Stomach (tissue), 9 donors: Measurements from ENCODE around the gene CMYA5. TPM values are rescaled to one million over a fixed set of nuclear protein-coding genes. Genes with fewer than 3 reads are reported as not detected.

ENCODE experiments used
- DNase-seq, 2 donors: peaks; one replicate each; pipeline versions ENCODE4 v3.0.0 to v3.0.0-alpha.2; 2013 to 2019
- H3K27ac ChIP-seq, 5 donors: fragments of 200-600 bp in 4 of 5; sonication (generic) in 4 of 5; one replicate each; pipeline ENCODE4 v1.5.1; 2013 to 2019; ENCODE audit warnings: mild to moderate bottlenecking in 1 of 5, moderate library complexity in 1 of 5
- H3K27me3 ChIP-seq, 3 donors: fragments of 200-600 bp; sonication (generic); one replicate each; pipeline ENCODE4 v1.5.1; 2017 to 2019; ENCODE audit warnings: mixed run types in 1 of 3
- H3K36me3 ChIP-seq, 4 donors: fragments of 200-600 bp; sonication (generic); 1 replicate in 3 of 4; 2 replicates in 1 of 4; pipeline ENCODE4 v1.5.1; 2016 to 2019
- H3K4me1 ChIP-seq, 4 donors: fragments of 200-600 bp; sonication (generic); one replicate each; pipeline ENCODE4 v1.5.1; 2016 to 2019
- H3K4me3 ChIP-seq, 4 donors: fragments of 200-600 bp; sonication (generic) in 3 of 4; one replicate each; pipeline ENCODE4 v1.5.1; 2016 to 2019; ENCODE audit warnings: mild to moderate bottlenecking in 1 of 4
- H3K9me3 ChIP-seq, 4 donors: fragments of 200-600 bp; sonication (generic); one replicate each; pipeline ENCODE4 v1.5.1; 2016 to 2019
- CTCF ChIP-seq, 7 experiments: fragments of 450-650 bp in 4 of 7; fragments of 200-600 bp in 3 of 7; sonication (generic) in 3 of 7; IDR thresholded peaks; one replicate each; pipeline ENCODE4 v1.5.1; 2016 to 2019; ENCODE audit warnings: antibody characterized with exemption in 7 of 7, control low read depth in 2 of 7, mild to moderate bottlenecking in 1 of 7
- EP300 ChIP-seq: sonication (generic); formaldehyde crosslinking; IDR thresholded peaks from one replicate; pipeline ENCODE4 v1.6.1; 2017; ENCODE audit warnings: antibody characterized with exemption
- POLR2A ChIP-seq, 4 donors: fragments of 450-650 bp; IDR thresholded peaks; one replicate each; pipeline ENCODE4 v1.6.1; 2016; ENCODE audit warnings: antibody characterized with exemption in 4 of 4, control low read depth in 2 of 4, mild to moderate bottlenecking in 1 of 4, moderate library complexity in 1 of 4
- POLR2AphosphoS5 ChIP-seq, 3 donors: sonication (generic); formaldehyde crosslinking; IDR thresholded peaks; one replicate each; pipeline ENCODE4 v1.6.1; 2016; ENCODE audit warnings: antibody characterized with exemption in 3 of 3
- WGBS, 5 donors: extraction: QIAGEN DNeasy Blood & Tissue Kit in 3 of 5; methylation state at CpG; one replicate each; pipeline versions ENCODE4 v1.1.5 to v1.1.7; 2013 to 2018; 5-methylcytosine and 5-hydroxymethylcytosine counted together
- intact Hi-C: fragments of 100-400 bp; cut with DNase I; formaldehyde crosslinking; loops from one replicate; pipeline ENCODE4 v1.15.1; 2023; ENCODE audit warnings: low total_unique reads
- polyA plus RNA-seq, 3 donors: library from polyadenylated mRNA; stranded (reverse); fragments of 200-250 nt; gene quantifications; one replicate each; pipeline ENCODE4 v1.2.3, GENCODE V29; 2013
- total RNA-seq, 5 donors: library from RNA; depleted of rRNA; stranded (reverse); fragments of >200 nt; gene quantifications; one replicate each; pipeline versions ENCODE4 v1.1.0 to v1.2.3, GENCODE V29; 2014 to 2016
- donor health status: healthy with polysubstance abuse.
- donor health status: Bipolar disorder and iron deficiency.
- donor health status: healthy.

The CMYA5 gene
- total and polyA plus RNA-seq, 8 donors = under 0.01 to 13.8 (median 3.4) TPM

- no peak for TF ChIP-seq POLR2A (IDR thresholded peaks at IDR 0.05)
- TF ChIP-seq POLR2AphosphoS5 (IDR thresholded peaks at IDR 0.05) = no peak
- TF ChIP-seq CTCF (IDR thresholded peaks at IDR 0.05) = no peak
- DNase-seq = no peak
- WGBS, 5 donors = 70 to 77% (median 73%) methylated on average over 10 of the region's 10 CpGs
Observed at GRCh38 chr5:79831381-79832309, 142.0 kb downstream of the CMYA5 start.

GRCh38 chr5:79832911-79833310 is 143.3 kb downstream of the CMYA5 start:
- no peak overlapping the region for H3K4me3 ChIP-seq
- peaks cover 0 to 11% (median 6%) of the 10 kb centered on the region in 3 donors for H3K27me3 ChIP-seq
- no peaks in the 10 kb centered on the region for H3K9me3 ChIP-seq
- no peak overlapping the region for H3K27ac ChIP-seq
- peaks cover 0 to 6% (median 2%) of the 10 kb centered on the region in 4 donors for H3K4me1 ChIP-seq
- intact Hi-C loops = no loop called here
- 74 to 86% (median 79%) methylated on average over 4 of the region's 4 CpGs for WGBS, 5 donors
- TF ChIP-seq POLR2A (IDR thresholded peaks at IDR 0.05) (no peak), EP300 (no peak), POLR2AphosphoS5 (IDR thresholded peaks at IDR 0.05) (no peak)
- H3K36me3 ChIP-seq = no peaks in the 10 kb centered on the region
- no peak for DNase-seq

More at GRCh38 chr5:79831381-79832309, 142.0 kb downstream of the CMYA5 start:
- no peaks in the 10 kb centered on the region for H3K9me3 ChIP-seq
- peaks cover 0 to 6% (median 2%) of the 10 kb centered on the region in 4 donors for H3K4me1 ChIP-seq
- intact Hi-C loops = no loop called here
- no peak overlapping the region for H3K27ac ChIP-seq
- no peaks in the 10 kb centered on the region for H3K36me3 ChIP-seq
- H3K27me3 ChIP-seq = peaks cover 0 to 11% (median 6%) of the 10 kb centered on the region in 3 donors
- H3K4me3 ChIP-seq = no peak overlapping the region

GRCh38 chr5:79834098-79834753 is 144.6 kb downstream of the CMYA5 start:
- Histone ChIP-seq H3K27me3 (peaks cover 0 to 7% (median 2%) of the 10 kb centered on the region in 3 donors), H3K36me3 (no peaks in the 10 kb centered on the region), H3K9me3 (no peaks in the 10 kb centered on the region), H3K4me1 (peaks cover 0 to 10% (median 3%) of the 10 kb centered on the region in 4 donors), H3K27ac (no peak overlapping the region), H3K4me3 (no peak overlapping the region)
- TF ChIP-seq EP300 (no peak), CTCF (IDR thresholded peaks at IDR 0.05) (no peak), POLR2A (IDR thresholded peaks at IDR 0.05) (no peak), POLR2AphosphoS5 (IDR thresholded peaks at IDR 0.05) (no peak)
- 51 to 74% (median 60%) methylated on average over 3 of the region's 3 CpGs for WGBS, 5 donors
- intact Hi-C loops = no loop called here
- DNase-seq = no peak

- Histone ChIP-seq H3K4me3 (no peak overlapping the region), H3K27ac (no peak overlapping the region), H3K36me3 (no peaks in the 10 kb centered on the region), H3K27me3 (peaks cover 0 to 5% (median 0%) of the 10 kb centered on the region in 3 donors), H3K9me3 (no peaks in the 10 kb centered on the region), H3K4me1 (peaks cover 0 to 10% (median 3%) of the 10 kb centered on the region in 4 donors)
- no peak for TF ChIP-seq EP300
- 64 to 74% (median 67%) methylated on average over 12 of the region's 12 CpGs for WGBS, 5 donors
- no peak for DNase-seq
- intact Hi-C loops = no loop called here
Observed at GRCh38 chr5:79834754-79835714, 145.4 kb downstream of the CMYA5 start.
